Measurements from ENCODE around the gene RUBCN. TPM values are rescaled to one million over a fixed set of nuclear protein-coding genes. Genes with fewer than 3 reads are reported as not detected.

The RUBCN gene
- total and polyA plus RNA-seq, 2 of the 13 experiments (the other 11 are each of a cell fraction or from before 2014, with no cell fraction given): 5.2 to 8.1 TPM

DNA sequence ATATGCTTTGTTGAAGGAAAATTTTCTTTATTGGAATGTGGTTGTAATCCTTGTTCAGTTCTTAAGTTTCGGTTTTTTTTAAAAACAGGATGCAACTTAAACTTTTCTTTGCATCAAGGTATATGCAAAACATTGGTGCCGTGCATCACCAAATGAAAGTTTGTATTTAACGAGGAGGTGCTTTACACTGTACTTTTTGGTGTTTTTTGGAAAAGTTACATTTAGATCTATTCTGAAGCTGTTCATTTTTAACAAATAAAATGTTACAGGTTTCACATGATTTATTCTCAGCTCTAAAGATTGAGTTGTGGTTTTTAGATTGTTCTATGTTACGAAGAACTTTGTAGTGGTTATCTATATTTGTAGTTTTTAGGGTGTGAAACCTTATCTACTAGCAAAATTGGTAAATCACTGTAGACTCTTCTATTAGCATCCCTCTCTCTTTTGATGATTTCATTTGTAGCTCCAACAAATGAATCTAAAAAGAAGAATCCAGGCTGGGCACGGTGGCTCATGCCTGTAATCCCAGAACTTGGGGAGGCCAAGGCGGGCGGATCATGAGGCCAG is 47.4 kb upstream of the RUBCN start:
- intact Hi-C loops (cut with micrococcal nuclease; ENCODE audit: unreplicated experiment) (no loop called here), in situ Hi-C loops (cut with HindIII; ENCODE audit: extremely low pct_ligation_motif_present, low pct_unique_long_range_greater_than_20kb) (no loop called here)
- FAIRE-seq: no peak
- H3K27ac ChIP-seq (ENCODE audit: extremely low read length, insufficient read depth, low read length): no peak overlapping the region
- no peak overlapping the region for H3K4me2 ChIP-seq (ENCODE audit: low read depth, low read length)
- no TSS peak for BruUV-seq (replicated peaks)
- 97% methylated on average over 7 of the region's 7 CpGs for WGBS (ENCODE audit: low lambda C conversion rate)
- H3K27me3 ChIP-seq (ENCODE audit: control insufficient read depth in 1 of 2, insufficient read depth in 2 of 2, low read length in 2 of 2): no peaks in the 10 kb centered on the region
- peaks cover 4% of the 10 kb centered on the region; the same call in 1 of the 2 replicates for H3K9me3 ChIP-seq (ENCODE audit: low read length)
- no peaks in the 10 kb centered on the region for H3K79me2 ChIP-seq (ENCODE audit: insufficient read depth, low read length)
- no peak overlapping the region for H3K9ac ChIP-seq (ENCODE audit: insufficient read depth, low read depth, low read length)
- no peaks in the 10 kb centered on the region for H4K20me1 ChIP-seq (ENCODE audit: insufficient read depth, low read length)
- H2AFZ ChIP-seq (ENCODE audit: low read length): no peak overlapping the region
- ATAC-seq: no peak
- H3K4me3 ChIP-seq (replicated peaks in 1 of 3; ENCODE audit: insufficient read depth in 1 of 3, low read depth in 2 of 3, low read length in 3 of 3): no peak overlapping the region
- H3K36me3 ChIP-seq (replicated peaks in 1 of 2; ENCODE audit: control insufficient read depth in 1 of 2, insufficient read depth in 2 of 2, low read length in 2 of 2): peaks cover 12 to 25% of the 10 kb centered on the region in 2 experiments
- H3K4me1 ChIP-seq (ENCODE audit: insufficient read depth, low read length): peaks cover 9% of the 10 kb centered on the region
- ChIA-PET POLR2A (no interaction called here), CTCF (ENCODE audit: low intra/inter-chr PET ratio, low total read pairs) (no interaction called here)
- no peak for DNase-seq (ENCODE audit: low spot score)
- TF ChIP-seq ZNF720 (CRISPR knock-in tag; IDR thresholded peaks at IDR 0.05) (no peak), ZNF446 (CRISPR knock-in tag; IDR thresholded peaks at IDR 0.05) (no peak), ZNF850 (CRISPR knock-in tag; conservative IDR thresholded peaks at IDR 0.05) (no peak), ZNF264 (CRISPR knock-in tag; IDR thresholded peaks at IDR 0.05) (no peak), KDM5B (CRISPR knock-in tag; IDR thresholded peaks at IDR 0.05; ENCODE audit: borderline replicate concordance) (no peak), FOXP1 (IDR thresholded peaks at IDR 0.05) (no peak), FOXP1 (CRISPR knock-in tag; IDR thresholded peaks at IDR 0.05) (no peak)
- TF ChIP-seq, protein P1, sequence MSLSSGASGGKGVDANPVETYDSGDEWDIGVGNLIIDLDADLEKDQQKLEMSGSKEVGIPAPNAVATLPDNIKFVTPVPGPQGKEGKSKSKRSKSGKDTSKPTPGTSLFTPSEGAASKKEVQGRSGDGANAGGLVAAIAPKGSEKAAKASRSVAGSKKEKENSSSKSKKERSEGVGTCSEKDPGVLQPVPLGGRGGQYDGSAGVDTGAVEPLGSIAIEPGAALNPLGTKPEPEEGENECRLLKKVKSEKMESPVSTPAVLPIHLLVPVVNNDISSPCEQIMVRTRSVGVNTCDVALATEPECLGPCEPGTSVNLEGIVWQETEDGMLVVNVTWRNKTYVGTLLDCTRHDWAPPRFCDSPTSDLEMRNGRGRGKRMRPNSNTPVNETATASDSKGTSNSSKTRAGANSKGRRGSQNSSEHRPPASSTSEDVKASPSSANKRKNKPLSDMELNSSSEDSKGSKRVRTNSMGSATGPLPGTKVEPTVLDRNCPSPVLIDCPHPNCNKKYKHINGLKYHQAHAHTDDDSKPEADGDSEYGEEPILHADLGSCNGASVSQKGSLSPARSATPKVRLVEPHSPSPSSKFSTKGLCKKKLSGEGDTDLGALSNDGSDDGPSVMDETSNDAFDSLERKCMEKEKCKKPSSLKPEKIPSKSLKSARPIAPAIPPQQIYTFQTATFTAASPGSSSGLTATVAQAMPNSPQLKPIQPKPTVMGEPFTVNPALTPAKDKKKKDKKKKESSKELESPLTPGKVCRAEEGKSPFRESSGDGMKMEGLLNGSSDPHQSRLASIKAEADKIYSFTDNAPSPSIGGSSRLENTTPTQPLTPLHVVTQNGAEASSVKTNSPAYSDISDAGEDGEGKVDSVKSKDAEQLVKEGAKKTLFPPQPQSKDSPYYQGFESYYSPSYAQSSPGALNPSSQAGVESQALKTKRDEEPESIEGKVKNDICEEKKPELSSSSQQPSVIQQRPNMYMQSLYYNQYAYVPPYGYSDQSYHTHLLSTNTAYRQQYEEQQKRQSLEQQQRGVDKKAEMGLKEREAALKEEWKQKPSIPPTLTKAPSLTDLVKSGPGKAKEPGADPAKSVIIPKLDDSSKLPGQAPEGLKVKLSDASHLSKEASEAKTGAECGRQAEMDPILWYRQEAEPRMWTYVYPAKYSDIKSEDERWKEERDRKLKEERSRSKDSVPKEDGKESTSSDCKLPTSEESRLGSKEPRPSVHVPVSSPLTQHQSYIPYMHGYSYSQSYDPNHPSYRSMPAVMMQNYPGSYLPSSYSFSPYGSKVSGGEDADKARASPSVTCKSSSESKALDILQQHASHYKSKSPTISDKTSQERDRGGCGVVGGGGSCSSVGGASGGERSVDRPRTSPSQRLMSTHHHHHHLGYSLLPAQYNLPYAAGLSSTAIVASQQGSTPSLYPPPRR (CRISPR knock-in tag; IDR thresholded peaks at IDR 0.05; ENCODE audit: borderline replicate concordance): no peak
- TF ChIP-seq, protein P2, sequence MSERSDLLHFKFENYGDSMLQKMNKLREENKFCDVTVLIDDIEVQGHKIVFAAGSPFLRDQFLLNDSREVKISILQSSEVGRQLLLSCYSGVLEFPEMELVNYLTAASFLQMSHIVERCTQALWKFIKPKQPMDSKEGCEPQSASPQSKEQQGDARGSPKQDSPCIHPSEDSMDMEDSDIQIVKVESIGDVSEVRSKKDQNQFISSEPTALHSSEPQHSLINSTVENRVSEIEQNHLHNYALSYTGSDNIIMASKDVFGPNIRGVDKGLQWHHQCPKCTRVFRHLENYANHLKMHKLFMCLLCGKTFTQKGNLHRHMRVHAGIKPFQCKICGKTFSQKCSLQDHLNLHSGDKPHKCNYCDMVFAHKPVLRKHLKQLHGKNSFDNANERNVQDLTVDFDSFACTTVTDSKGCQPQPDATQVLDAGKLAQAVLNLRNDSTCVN (CRISPR knock-in tag; IDR thresholded peaks at IDR 0.05; ENCODE audit: borderline replicate concordance): no peak
- TF ChIP-seq, protein P3, sequence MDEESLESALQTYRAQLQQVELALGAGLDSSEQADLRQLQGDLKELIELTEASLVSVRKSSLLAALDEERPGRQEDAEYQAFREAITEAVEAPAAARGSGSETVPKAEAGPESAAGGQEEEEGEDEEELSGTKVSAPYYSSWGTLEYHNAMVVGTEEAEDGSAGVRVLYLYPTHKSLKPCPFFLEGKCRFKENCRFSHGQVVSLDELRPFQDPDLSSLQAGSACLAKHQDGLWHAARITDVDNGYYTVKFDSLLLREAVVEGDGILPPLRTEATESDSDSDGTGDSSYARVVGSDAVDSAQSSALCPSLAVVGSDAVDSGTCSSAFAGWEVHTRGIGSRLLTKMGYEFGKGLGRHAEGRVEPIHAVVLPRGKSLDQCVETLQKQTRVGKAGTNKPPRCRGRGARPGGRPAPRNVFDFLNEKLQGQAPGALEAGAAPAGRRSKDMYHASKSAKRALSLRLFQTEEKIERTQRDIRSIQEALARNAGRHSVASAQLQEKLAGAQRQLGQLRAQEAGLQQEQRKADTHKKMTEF (CRISPR knock-in tag; IDR thresholded peaks at IDR 0.05): no peak
- TF ChIP-seq, protein P4, sequence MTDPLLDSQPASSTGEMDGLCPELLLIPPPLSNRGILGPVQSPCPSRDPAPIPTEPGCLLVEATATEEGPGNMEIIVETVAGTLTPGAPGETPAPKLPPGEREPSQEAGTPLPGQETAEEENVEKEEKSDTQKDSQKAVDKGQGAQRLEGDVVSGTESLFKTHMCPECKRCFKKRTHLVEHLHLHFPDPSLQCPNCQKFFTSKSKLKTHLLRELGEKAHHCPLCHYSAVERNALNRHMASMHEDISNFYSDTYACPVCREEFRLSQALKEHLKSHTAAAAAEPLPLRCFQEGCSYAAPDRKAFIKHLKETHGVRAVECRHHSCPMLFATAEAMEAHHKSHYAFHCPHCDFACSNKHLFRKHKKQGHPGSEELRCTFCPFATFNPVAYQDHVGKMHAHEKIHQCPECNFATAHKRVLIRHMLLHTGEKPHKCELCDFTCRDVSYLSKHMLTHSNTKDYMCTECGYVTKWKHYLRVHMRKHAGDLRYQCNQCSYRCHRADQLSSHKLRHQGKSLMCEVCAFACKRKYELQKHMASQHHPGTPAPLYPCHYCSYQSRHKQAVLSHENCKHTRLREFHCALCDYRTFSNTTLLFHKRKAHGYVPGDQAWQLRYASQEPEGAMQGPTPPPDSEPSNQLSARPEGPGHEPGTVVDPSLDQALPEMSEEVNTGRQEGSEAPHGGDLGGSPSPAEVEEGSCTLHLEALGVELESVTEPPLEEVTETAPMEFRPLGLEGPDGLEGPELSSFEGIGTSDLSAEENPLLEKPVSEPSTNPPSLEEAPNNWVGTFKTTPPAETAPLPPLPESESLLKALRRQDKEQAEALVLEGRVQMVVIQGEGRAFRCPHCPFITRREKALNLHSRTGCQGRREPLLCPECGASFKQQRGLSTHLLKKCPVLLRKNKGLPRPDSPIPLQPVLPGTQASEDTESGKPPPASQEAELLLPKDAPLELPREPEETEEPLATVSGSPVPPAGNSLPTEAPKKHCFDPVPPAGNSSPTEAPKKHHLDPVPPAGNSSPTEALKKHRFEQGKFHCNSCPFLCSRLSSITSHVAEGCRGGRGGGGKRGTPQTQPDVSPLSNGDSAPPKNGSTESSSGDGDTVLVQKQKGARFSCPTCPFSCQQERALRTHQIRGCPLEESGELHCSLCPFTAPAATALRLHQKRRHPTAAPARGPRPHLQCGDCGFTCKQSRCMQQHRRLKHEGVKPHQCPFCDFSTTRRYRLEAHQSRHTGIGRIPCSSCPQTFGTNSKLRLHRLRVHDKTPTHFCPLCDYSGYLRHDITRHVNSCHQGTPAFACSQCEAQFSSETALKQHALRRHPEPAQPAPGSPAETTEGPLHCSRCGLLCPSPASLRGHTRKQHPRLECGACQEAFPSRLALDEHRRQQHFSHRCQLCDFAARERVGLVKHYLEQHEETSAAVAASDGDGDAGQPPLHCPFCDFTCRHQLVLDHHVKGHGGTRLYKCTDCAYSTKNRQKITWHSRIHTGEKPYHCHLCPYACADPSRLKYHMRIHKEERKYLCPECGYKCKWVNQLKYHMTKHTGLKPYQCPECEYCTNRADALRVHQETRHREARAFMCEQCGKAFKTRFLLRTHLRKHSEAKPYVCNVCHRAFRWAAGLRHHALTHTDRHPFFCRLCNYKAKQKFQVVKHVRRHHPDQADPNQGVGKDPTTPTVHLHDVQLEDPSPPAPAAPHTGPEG (CRISPR knock-in tag; IDR thresholded peaks at IDR 0.05): no peak
